Lower leg skin (tissue), 4 donors: ENCODE measurements around the gene SPIRE2. TPM values are rescaled to one million over a fixed set of nuclear protein-coding genes. Genes with fewer than 3 reads are reported as not detected.
"Not testable (repeated sequence)": the region's sequence is repeated elsewhere in the genome, so short reads cannot be mapped to it uniquely, and the experiment has no call there.

ENCODE experiments used
- DNase-seq, 2 donors: peaks; one replicate each; pipeline ENCODE4 v3.0.0-alpha.2; 2019; ENCODE audit warnings: low spot score in 2 of 2
- H3K4me3 ChIP-seq: fragments of 200-600 bp; sonication (generic); 2 replicates; pipeline ENCODE4 v1.5.1; 2017; ENCODE audit warnings: mild to moderate bottlenecking, low read depth; ENCODE audit not compliant: poor library complexity, severe bottlenecking
- CTCF ChIP-seq, 3 donors: fragments of 450-650 bp; IDR thresholded peaks; one replicate each; pipeline ENCODE4 v1.5.1; 2016; ENCODE audit warnings: antibody characterized with exemption in 3 of 3, mild to moderate bottlenecking in 3 of 3, moderate library complexity in 2 of 3
- POLR2A ChIP-seq, 2 donors: fragments of 450-650 bp; IDR thresholded peaks; one replicate each; pipeline ENCODE4 v1.6.1; 2016 to 2017; ENCODE audit warnings: antibody characterized with exemption in 2 of 2, mild to moderate bottlenecking in 1 of 2, moderate library complexity in 1 of 2
- WGBS, 2 donors: methylation state at CpG; one replicate each; pipeline ENCODE4 v1.1.5; 2018; 5-methylcytosine and 5-hydroxymethylcytosine counted together
- intact Hi-C: fragments of 100-400 bp; cut with DNase I; formaldehyde crosslinking; loops from one replicate; pipeline ENCODE4 v1.15.0; 2023; ENCODE audit warnings: low total_unique reads
- total RNA-seq, 4 donors: library from RNA; depleted of rRNA; stranded (reverse); fragments of >200 nt; gene quantifications; one replicate each; pipeline ENCODE4 v1.1.0, GENCODE V29; 2016

Gene SPIRE2
- total RNA-seq, 4 donors from 2014 or later: 2.0 to 5.9 (median 3.9) TPM

- no peak overlapping the region for H3K4me3 ChIP-seq
- intact Hi-C loops: no loop called here
- no peak for DNase-seq
- no peak for TF ChIP-seq POLR2A (IDR thresholded peaks at IDR 0.05)
- no peak for TF ChIP-seq CTCF (IDR thresholded peaks at IDR 0.05)
- 78 to 85% methylated on average over 13 to 15 of the region's 15 CpGs for WGBS, 2 donors
Measured at GRCh38 chr16:89805136-89805905, 23.0 kb upstream of the SPIRE2 start.

GRCh38 chr16:89806589-89807193, 21.6 kb upstream of the SPIRE2 start:
- H3K4me3 ChIP-seq, DNase-seq, intact Hi-C loops: not testable (repeated sequence)
- WGBS, 2 donors: 70 to 85% methylated on average over 15 to 16 of the region's 16 CpGs

GRCh38 chr16:89808475-89808874, 19.8 kb upstream of the SPIRE2 start:
- intact Hi-C loops: no loop called here
- no peak for DNase-seq
- TF ChIP-seq POLR2A (IDR thresholded peaks at IDR 0.05) (no peak), CTCF (IDR thresholded peaks at IDR 0.05) (no peak)
- H3K4me3 ChIP-seq: no peak overlapping the region
- 96 to 97% methylated on average over 3 to 4 of the region's 4 CpGs for WGBS, 2 donors

GRCh38 chr16:89811321-89811720, 17.0 kb upstream of the SPIRE2 start:
- no peak for TF ChIP-seq CTCF (IDR thresholded peaks at IDR 0.05)
- WGBS, 2 donors: 61 to 67% methylated on average over 2 of the region's 2 CpGs
- no peak overlapping the region for H3K4me3 ChIP-seq
- intact Hi-C loops: no loop called here
- DNase-seq: no peak

GRCh38 chr16:89815639-89816348, 12.5 kb upstream of the SPIRE2 start:
- TF ChIP-seq POLR2A (IDR thresholded peaks at IDR 0.05): no peak
- TF ChIP-seq CTCF (IDR thresholded peaks at IDR 0.05): no peak
- no peak overlapping the region for H3K4me3 ChIP-seq
- DNase-seq: no peak
- intact Hi-C loops: no loop called here
- 6 to 7% methylated on average over 46 to 61 of the region's 65 CpGs for WGBS, 2 donors

- H3K4me3 ChIP-seq, intact Hi-C loops, DNase-seq: not testable (repeated sequence)
- whole genome bisulfite sequencing, 2 donors: 85 to 87% methylated on average over 14 of the region's 14 CpGs
Measured at GRCh38 chr16:89818851-89819403, 9.3 kb upstream of the SPIRE2 start.

- H3K4me3 ChIP-seq, DNase-seq, intact Hi-C loops: not testable (repeated sequence)
- WGBS, 2 donors: 94 to 95% methylated on average over 8 of the region's 8 CpGs
Measured at GRCh38 chr16:89819448-89819847, 8.8 kb upstream of the SPIRE2 start.
